ENCODE results near the gene USP12.

The USP12 gene

GRCh38 chr13:27037171-27037570, 134.4 kb downstream of the USP12 start:
- in situ Hi-C loops (cut with HindIII; ENCODE audit: low sequenced_read_pairs), result loop anchor here (5.0 kb wide), 1 partner anchor 40 kb away; no protein-coding TSS in a partner anchor
- TF ChIP-seq, protein P1, sequence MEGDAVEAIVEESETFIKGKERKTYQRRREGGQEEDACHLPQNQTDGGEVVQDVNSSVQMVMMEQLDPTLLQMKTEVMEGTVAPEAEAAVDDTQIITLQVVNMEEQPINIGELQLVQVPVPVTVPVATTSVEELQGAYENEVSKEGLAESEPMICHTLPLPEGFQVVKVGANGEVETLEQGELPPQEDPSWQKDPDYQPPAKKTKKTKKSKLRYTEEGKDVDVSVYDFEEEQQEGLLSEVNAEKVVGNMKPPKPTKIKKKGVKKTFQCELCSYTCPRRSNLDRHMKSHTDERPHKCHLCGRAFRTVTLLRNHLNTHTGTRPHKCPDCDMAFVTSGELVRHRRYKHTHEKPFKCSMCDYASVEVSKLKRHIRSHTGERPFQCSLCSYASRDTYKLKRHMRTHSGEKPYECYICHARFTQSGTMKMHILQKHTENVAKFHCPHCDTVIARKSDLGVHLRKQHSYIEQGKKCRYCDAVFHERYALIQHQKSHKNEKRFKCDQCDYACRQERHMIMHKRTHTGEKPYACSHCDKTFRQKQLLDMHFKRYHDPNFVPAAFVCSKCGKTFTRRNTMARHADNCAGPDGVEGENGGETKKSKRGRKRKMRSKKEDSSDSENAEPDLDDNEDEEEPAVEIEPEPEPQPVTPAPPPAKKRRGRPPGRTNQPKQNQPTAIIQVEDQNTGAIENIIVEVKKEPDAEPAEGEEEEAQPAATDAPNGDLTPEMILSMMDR (IDR thresholded peaks at IDR 0.05; ENCODE audit: low read depth, low read length, missing control alignments), result no peak
- DNase-seq (ENCODE audit: low read depth), result no peak
- no peak overlapping the region for H3K4me3 ChIP-seq (ENCODE audit: low read depth, low read length)

GRCh38 chr13:27036236-27036981, 135.2 kb downstream of the USP12 start:
- in situ Hi-C loops (cut with HindIII; ENCODE audit: low sequenced_read_pairs), result loop anchor here (5.0 kb wide), 1 partner anchor 39 kb away; no protein-coding TSS in a partner anchor
- DNase-seq (ENCODE audit: low read depth), result no peak
- TF ChIP-seq, protein P1 (IDR thresholded peaks at IDR 0.05; ENCODE audit: low read depth, low read length, missing control alignments), result no peak
- H3K4me3 ChIP-seq (ENCODE audit: low read depth, low read length), result no peak overlapping the region

DNA sequence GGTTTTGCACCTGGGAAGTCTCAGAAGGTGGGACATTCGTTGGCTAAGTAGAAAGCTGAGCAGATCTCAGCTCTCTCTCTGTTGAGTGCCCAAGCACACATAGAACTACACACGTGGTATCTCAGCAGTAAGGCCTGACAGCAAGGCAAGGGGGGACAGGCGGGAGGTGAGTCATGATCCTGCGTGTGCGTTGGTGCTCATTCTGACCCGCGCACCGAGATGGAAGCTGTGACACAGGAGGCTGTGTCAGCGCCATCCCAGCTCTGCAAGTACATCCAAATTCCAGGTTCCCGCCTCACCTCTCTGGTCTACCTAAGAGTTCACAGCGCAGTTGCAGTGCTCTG, 135.7 kb downstream of the USP12 start:
- TF ChIP-seq, protein P1 (IDR thresholded peaks at IDR 0.05; ENCODE audit: low read depth, low read length, missing control alignments), result no peak
- no peak overlapping the region for H3K4me3 ChIP-seq (ENCODE audit: low read depth, low read length)
- DNase-seq (ENCODE audit: low read depth), result no peak
- in situ Hi-C loops (cut with HindIII; ENCODE audit: low sequenced_read_pairs), result loop anchor here (5.0 kb wide), 1 partner anchor 39 kb away; no protein-coding TSS in a partner anchor

- in situ Hi-C loops (cut with HindIII; ENCODE audit: low sequenced_read_pairs), result loop anchor here (5.0 kb wide), 1 partner anchor 37 kb away; no protein-coding TSS in a partner anchor
- no peak for DNase-seq (ENCODE audit: low read depth)
- TF ChIP-seq, protein P1 (IDR thresholded peaks at IDR 0.05; ENCODE audit: low read depth, low read length, missing control alignments), result no peak
- H3K4me3 ChIP-seq (ENCODE audit: low read depth, low read length), result no peak overlapping the region
These were observed 136.9 kb downstream of the USP12 start for GRCh38 chr13:27034678-27035111.

DNA sequence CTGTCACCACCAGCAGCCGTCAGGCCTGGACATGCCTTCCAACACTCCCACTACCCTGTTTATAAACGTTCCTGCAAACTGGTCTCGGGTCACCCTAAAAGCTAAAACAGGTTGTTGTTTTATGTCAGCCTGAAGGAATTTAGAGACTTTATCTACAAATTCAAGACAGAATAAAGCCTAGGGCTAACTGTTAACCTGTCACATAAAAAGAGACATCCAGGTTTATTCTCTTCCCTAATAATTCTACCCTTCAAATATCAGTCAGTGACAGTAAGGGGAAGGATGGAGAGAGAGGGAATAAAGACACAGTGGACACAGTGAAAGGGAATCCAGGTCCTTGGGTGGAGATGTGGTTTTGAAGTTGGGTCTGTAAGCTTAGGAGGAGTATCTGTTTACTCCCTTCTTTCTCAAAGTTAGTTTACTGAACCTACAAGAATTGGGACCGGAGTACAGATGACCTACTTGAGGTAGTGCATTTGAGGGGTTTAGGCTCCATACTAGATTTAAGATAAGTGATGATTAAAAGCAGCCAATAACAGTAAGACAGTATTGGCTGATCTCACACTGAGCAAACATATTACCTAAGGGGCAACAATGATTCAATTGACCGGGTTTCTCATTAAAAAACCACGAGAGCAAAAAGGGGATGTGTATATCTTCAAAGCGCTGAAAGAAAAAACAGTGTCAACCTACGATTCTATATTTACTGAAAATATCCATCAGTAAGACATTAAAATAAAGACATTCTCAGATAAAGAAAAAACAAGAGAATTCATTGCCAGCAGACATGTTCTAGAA, 142.7 kb downstream of the USP12 start:
- H3K4me3 ChIP-seq (ENCODE audit: low read depth, low read length), result no peak overlapping the region
- TF ChIP-seq, protein P1 (IDR thresholded peaks at IDR 0.05; ENCODE audit: low read depth, low read length, missing control alignments), result no peak
- no peak for DNase-seq (ENCODE audit: low read depth)
- in situ Hi-C loops (cut with HindIII; ENCODE audit: low sequenced_read_pairs), result no loop called here

- no peak overlapping the region for H3K4me3 ChIP-seq (ENCODE audit: low read depth, low read length)
- in situ Hi-C loops (cut with HindIII; ENCODE audit: low sequenced_read_pairs), result no loop called here
- no peak for DNase-seq (ENCODE audit: low read depth)
- TF ChIP-seq, protein P1 (IDR thresholded peaks at IDR 0.05; ENCODE audit: low read depth, low read length, missing control alignments), result no peak
These were observed 144.4 kb downstream of the USP12 start for GRCh38 chr13:27027086-27027667.

Data from astrocyte of the cerebellum (primary cell).